Measurements from ENCODE around the gene MPL.

GRCh38 chr1:43334453-43335205 lies 3.0 kb upstream of the MPL start:
- TF ChIP-seq POLR2AphosphoS5 (IDR thresholded peaks at IDR 0.05) (no peak), CTCF (IDR thresholded peaks at IDR 0.05) (no peak), POLR2A (IDR thresholded peaks at IDR 0.05) (no peak), EP300 (IDR thresholded peaks at IDR 0.05) (no peak)

Data from upper lobe of left lung (tissue), 4 donors.